ENCODE data around the gene OR6C75. TPM values are rescaled to one million over a fixed set of nuclear protein-coding genes. Genes with fewer than 3 reads are reported as not detected.

Gene OR6C75
- total RNA-seq, 1 experiment from 2014 or later = not detected

GRCh38 chr12:55365086-55365485 is 2.3 kb downstream of the OR6C75 start:
- Histone ChIP-seq H3K9me2 (replicated peaks; ENCODE audit: low read length) (no peaks in the 10 kb centered on the region), H3K4me1 (ENCODE audit: insufficient read depth, low read length) (no peaks in the 10 kb centered on the region), H3K4me2 (ENCODE audit: low read length) (no peak overlapping the region), H3K79me2 (ENCODE audit: low read length) (no peaks in the 10 kb centered on the region), H3K4me3 (ENCODE audit: low read length) (no peak overlapping the region), H3F3A (ENCODE audit: low read length, unreplicated experiment) (no peaks in the 10 kb centered on the region), H3K27ac (ENCODE audit: low read length) (no peak overlapping the region), H4K20me1 (ENCODE audit: low read length) (no peaks in the 10 kb centered on the region), H3K36me3 (ENCODE audit: low read depth, low read length) (no peaks in the 10 kb centered on the region), H3K9me3 (ENCODE audit: low read length) (no peaks in the 10 kb centered on the region), H3K27me3 (ENCODE audit: low read length) (peaks cover 26% of the 10 kb centered on the region), H2AFZ (ENCODE audit: low read length) (no peak overlapping the region), H3K9ac (ENCODE audit: low read length) (no peak overlapping the region)
- POLR2A ChIA-PET (ENCODE audit: unreplicated experiment) = no interaction called here
- CTCF ChIA-PET = no interaction called here
- intact Hi-C loops (cut with micrococcal nuclease) = no loop called here
- TF ChIP-seq CTCF (conservative IDR thresholded peaks at IDR 0.05; ENCODE audit: low read depth, low read length) = no peak
- no peak for TF ChIP-seq EZH2phosphoT487 (IDR thresholded peaks at IDR 0.05; ENCODE audit: borderline replicate concordance, low read length)
- TF ChIP-seq EZH2 (IDR thresholded peaks at IDR 0.05; ENCODE audit: low read length, unreplicated experiment) = no peak
- no TSS peak for BruUV-seq (replicated peaks)
- DNase-seq = no peak
- ATAC-seq = no peak

- H3K36me3 ChIP-seq (ENCODE audit: low read depth, low read length) = no peaks in the 10 kb centered on the region
- ATAC-seq (no peak), DNase-seq (no peak)
- H3K4me2 ChIP-seq (ENCODE audit: low read length) = no peak overlapping the region
- no peaks in the 10 kb centered on the region for H3F3A ChIP-seq (ENCODE audit: low read length, unreplicated experiment)
- H4K20me1 ChIP-seq (ENCODE audit: low read length) = no peaks in the 10 kb centered on the region
- ChIA-PET POLR2A (ENCODE audit: unreplicated experiment) (no interaction called here), CTCF (no interaction called here)
- no peak overlapping the region for H3K27ac ChIP-seq (ENCODE audit: low read length)
- TF ChIP-seq CTCF (conservative IDR thresholded peaks at IDR 0.05; ENCODE audit: low read depth, low read length) (no peak), EZH2phosphoT487 (IDR thresholded peaks at IDR 0.05; ENCODE audit: borderline replicate concordance, low read length) (no peak), EZH2 (IDR thresholded peaks at IDR 0.05; ENCODE audit: low read length, unreplicated experiment) (no peak)
- no peaks in the 10 kb centered on the region for H3K9me2 ChIP-seq (replicated peaks; ENCODE audit: low read length)
- H3K9me3 ChIP-seq (ENCODE audit: low read length) = no peaks in the 10 kb centered on the region
- H3K4me1 ChIP-seq (ENCODE audit: insufficient read depth, low read length) = no peaks in the 10 kb centered on the region
- H3K4me3 ChIP-seq (ENCODE audit: low read length) = no peak overlapping the region
- H3K79me2 ChIP-seq (ENCODE audit: low read length) = no peaks in the 10 kb centered on the region
- intact Hi-C loops (cut with micrococcal nuclease) = no loop called here
- H2AFZ ChIP-seq (ENCODE audit: low read length) = no peak overlapping the region
- H3K27me3 ChIP-seq (ENCODE audit: low read length) = peaks cover 24% of the 10 kb centered on the region
- no peak overlapping the region for H3K9ac ChIP-seq (ENCODE audit: low read length)
- BruUV-seq (replicated peaks) = no TSS peak
Observed at GRCh38 chr12:55372521-55372920, 9.7 kb downstream of the OR6C75 start.

GRCh38 chr12:55385891-55386290 is 23.1 kb downstream of the OR6C75 start:
- POLR2A ChIA-PET (ENCODE audit: unreplicated experiment) = no interaction called here
- no TSS peak for BruUV-seq (replicated peaks)
- H3K4me2 ChIP-seq (ENCODE audit: low read length) = no peak overlapping the region
- intact Hi-C loops (cut with micrococcal nuclease) = no loop called here
- CTCF ChIA-PET = no interaction called here
- H3K79me2 ChIP-seq (ENCODE audit: low read length) = no peaks in the 10 kb centered on the region
- DNase-seq (no peak), ATAC-seq (no peak)
- H2AFZ ChIP-seq (ENCODE audit: low read length) = no peak overlapping the region
- H3K4me1 ChIP-seq (ENCODE audit: insufficient read depth, low read length) = no peaks in the 10 kb centered on the region
- H3K9me2 ChIP-seq (replicated peaks; ENCODE audit: low read length) = no peaks in the 10 kb centered on the region
- TF ChIP-seq EZH2 (IDR thresholded peaks at IDR 0.05; ENCODE audit: low read length, unreplicated experiment) (no peak), EZH2phosphoT487 (IDR thresholded peaks at IDR 0.05; ENCODE audit: borderline replicate concordance, low read length) (no peak), CTCF (conservative IDR thresholded peaks at IDR 0.05; ENCODE audit: low read depth, low read length) (no peak)
- H3K9ac ChIP-seq (ENCODE audit: low read length) = no peak overlapping the region
- H4K20me1 ChIP-seq (ENCODE audit: low read length) = no peaks in the 10 kb centered on the region
- peaks cover 22% of the 10 kb centered on the region for H3K27me3 ChIP-seq (ENCODE audit: low read length)
- no peaks in the 10 kb centered on the region for H3K9me3 ChIP-seq (ENCODE audit: low read length)
- H3K27ac ChIP-seq (ENCODE audit: low read length) = no peak overlapping the region
- H3K4me3 ChIP-seq (ENCODE audit: low read length) = no peak overlapping the region
- H3K36me3 ChIP-seq (ENCODE audit: low read depth, low read length) = no peaks in the 10 kb centered on the region
- H3F3A ChIP-seq (ENCODE audit: low read length, unreplicated experiment) = no peaks in the 10 kb centered on the region
